Left cardiac atrium (tissue), 4 donors: ENCODE data around the gene GBP3. TPM values are rescaled to one million over a fixed set of nuclear protein-coding genes. Genes with fewer than 3 reads are reported as not detected.
"Not testable (repeated sequence)": the region's sequence is repeated elsewhere in the genome, so short reads cannot be mapped to it uniquely, and the experiment has no call there.

Experiments used
- ATAC-seq, 2 donors: fragments of 200-7000 bp; cut with Tn5 transposase; one replicate each; pipeline ENCODE4 v1.9.1; 2020; ENCODE audit warnings: mild to moderate bottlenecking in 2 of 2, moderate library complexity in 2 of 2
- DNase-seq: peaks from one replicate; pipeline ENCODE4 v3.0.0-alpha.2; 2020
- intact Hi-C, 2 donors: fragments of 100-400 bp; cut with DNase I; formaldehyde crosslinking; loops; one replicate each; pipeline versions ENCODE4 v1.14.1 to v1.15.1; 2022 to 2023
- total RNA-seq, 2 donors: library from RNA; stranded (reverse); fragmentation: NEBNext Ultra II Directional; extraction: Animal tissue kit (Norgen Biotek cat#: 25700); gene quantifications; one replicate each; pipeline ENCODE4 v1.2.1, GENCODE V29; 2021
- donor health status: DM: no; HTN: yes; CAD: no.
- donor health status: DM: no; HTN: yes; CAD: no; lungs with severe emphysema.
- donor health status: DM: yes; HTN: yes; CAD: no.
- donor health status: Dilated cardiomyopathy.

GBP3 gene
- total RNA-seq, 2 donors from 2014 or later, result 8.2 to 11.1 TPM

DNA sequence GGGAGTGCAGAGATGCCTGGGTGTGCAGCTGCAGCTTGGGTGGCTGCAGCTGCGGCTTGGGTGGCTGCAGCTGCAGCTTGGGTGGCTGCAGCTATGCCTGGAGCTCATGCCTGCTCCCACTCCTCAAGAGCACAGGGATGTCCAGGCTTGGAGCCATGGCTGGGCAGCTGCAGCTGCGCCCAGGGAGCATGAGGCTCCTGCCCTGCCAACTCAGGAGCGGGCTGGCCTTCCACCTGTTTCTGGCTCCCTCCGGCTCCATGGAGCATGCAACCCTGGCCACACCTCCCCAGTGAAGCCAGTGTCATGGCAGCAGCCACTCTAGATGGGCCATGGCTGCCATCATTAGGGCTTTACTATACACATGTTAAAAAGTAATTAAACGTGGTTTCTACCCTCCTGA, 21.3 kb upstream of the GBP3 start:
- intact Hi-C loops, result no loop called here
- DNase-seq, result no peak
- ATAC-seq, result no peak

DNA sequence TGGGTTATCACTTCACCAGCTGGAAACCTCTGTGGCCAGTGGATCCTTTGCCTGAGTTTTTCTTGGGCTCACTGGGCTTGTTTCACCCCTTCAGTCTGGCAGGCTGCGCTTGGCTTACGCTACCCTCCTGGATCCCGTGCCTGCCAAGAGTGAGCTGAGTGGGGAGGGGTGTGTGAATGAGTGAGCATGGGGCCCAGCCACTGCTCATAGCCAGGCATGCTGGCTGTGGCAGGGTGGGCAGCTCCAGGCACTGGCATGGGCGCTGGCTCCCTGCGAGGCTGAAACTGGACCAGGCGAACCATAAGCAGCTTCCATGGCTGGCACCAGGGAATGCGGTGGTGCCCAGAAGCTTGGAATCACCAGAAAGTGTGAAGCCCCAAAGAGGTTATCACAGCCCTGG, 19.8 kb upstream of the GBP3 start:
- ATAC-seq, result no peak
- intact Hi-C loops, result no loop called here
- no peak for DNase-seq

DNA sequence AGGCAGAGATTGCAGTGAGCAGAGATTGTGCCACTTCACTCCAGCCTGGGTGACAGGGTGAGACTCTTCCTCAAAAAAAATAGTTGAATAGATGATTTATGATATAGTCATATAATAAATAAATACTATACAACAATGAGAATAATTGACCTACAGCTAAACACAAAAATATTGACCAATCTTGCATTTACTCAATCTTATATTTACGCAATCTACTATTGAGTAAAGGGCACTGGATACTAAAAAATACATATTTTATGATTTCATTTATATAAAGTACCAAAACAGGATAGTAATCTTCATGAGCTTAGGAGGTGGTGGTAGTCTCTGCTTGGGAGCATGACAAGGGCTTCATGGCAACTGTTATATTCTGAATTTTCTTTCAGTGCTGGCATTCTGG, 19.1 kb upstream of the GBP3 start:
- intact Hi-C loops, result no loop called here
- DNase-seq (no peak), ATAC-seq (no peak)

DNA sequence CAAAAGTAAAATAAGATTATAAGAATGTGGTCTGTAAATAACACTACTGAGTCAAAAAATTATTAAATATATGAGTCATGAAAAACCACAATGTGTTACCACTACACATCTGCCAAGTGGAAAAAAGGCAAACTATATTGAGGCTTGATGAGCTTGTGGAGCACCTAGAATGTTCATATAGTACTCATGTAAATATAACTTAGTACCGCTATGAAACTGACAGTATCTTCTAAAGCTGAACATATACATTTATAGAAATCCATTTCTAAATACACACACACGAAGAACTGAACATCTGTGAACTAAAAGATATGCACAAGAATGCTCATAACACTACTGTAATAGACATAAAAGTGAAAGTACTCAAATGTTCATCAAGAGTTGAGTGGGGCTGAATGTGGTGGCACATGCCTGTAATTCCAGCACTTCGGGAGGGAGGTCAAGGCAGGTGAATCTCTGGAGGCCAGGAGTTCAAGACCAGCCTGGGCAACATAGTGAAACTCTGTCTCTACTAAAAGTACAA, 18.5 kb upstream of the GBP3 start:
- intact Hi-C loops, result no loop called here
- no peak for ATAC-seq
- no peak for DNase-seq

DNA sequence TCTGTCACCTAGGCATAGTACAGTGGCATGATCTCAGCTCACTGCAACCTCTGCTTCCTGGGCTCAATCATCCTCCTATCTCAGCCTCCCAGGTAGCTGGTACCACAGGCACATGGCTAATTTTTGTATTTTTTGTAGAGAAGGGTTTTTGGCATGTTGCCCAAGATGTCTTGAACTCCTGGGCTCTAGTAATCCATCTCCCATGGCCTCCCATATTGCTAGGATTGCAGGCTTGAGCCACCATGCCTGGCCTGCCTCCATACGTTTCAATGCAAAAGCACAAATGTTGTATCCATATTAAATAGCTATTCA, 17.6 kb upstream of the GBP3 start:
- no peak for DNase-seq
- ATAC-seq, result no peak
- intact Hi-C loops, result no loop called here

DNA sequence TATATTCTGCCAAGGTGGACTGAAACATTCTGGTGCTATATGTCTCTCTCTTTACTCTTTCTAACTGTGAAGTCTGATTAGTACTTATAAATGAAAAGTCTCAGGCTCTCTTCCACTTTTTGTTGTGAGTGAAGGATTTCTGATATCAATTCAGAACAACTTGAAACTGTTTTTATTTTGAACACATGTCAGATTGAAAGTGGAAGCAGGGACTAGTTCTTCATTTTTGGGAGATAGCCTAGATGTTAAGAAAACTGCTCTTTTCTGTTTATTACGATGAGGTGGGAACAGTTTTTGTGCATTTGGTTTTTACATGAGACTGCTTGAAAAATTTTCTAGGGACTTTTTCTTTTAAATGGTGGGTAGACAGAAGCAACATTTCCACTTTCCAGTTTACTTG, 14.5 kb upstream of the GBP3 start:
- ATAC-seq, result no peak
- no peak for DNase-seq
- intact Hi-C loops, result no loop called here

DNA sequence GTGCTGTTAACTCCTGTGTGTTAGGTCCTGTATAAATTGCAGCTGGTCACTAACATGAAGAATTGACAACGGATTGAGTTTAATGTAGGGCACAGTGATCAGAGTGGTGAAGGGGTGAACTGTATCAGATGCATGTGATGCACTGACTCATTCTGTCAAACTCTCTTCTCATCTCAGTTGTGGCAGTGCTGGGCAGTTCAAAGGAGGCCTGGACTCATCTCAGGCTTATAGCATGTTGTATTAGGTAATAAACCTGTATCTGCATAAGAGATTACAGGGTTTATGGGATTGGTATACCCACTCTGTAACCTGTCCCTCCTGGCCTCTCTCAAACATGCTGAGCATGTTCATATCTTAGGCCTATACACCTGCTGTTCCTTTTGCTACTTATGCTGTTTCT, 12.4 kb upstream of the GBP3 start:
- no peak for ATAC-seq
- intact Hi-C loops, result no loop called here

DNA sequence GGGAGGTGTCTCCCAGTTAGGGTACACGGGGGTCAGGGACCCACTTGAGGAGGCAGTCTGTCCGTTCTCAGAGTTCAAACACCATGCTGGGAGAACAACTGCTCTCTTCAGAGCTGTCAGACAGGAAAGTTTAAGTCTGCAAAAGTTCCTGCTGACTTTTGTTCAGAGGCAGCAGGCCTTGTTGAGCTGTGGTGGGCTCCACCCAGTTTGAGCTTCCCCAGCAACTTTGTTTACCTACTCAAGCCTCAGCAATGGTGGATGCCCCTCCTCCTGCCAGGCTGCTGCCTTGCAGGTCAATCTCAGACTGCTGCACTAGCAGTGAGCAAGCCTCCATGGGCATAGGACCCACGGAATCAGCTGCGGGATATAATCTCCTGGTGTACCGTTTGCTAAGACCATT, 11.3 kb upstream of the GBP3 start:
- not testable (repeated sequence) for DNase-seq

More for the DNA sequence above, 12.4 kb upstream of the GBP3 start:
- DNase-seq, result no peak

DNA sequence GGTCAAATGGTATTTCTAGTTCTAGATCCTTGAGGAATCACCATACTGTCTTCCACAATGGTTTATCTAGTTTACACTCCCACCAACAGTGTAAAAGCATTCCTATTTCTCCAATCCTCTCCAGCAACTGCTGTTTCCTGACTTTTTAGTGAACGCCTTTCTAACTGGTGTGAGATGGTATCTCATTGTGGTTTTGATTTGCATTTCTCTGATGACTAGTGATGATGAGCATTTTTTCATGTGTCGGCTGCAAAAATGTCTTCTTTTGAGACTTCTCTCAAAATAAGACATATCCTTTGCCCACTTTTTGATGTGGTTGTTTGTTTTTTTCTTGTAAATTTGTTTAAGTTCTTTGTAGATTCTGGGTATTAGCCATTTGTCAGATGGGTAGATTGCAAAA, 6.4 kb upstream of the GBP3 start:
- intact Hi-C loops, ATAC-seq: not testable (repeated sequence)

More for the DNA sequence above, 11.3 kb upstream of the GBP3 start:
- ATAC-seq, intact Hi-C loops: not testable (repeated sequence)

DNA sequence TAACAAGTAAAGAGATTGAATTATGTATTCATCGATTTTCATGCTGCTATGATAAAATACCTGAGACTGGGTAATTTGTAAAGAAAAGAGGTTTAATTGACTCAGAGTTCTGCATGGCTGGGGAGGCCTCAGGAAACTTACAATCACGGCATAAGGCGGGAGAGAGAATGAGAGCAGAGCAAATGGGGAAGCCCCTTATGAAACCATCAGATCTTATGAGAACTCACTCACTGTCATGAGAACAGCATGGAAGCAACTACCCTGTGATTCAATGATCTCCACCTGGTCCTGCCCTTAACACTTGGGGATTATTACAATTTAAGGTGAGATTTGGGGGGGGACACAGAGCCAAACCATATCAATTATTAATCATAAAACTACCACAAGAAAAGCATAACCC, 3.3 kb upstream of the GBP3 start:
- no peak for ATAC-seq
- intact Hi-C loops, result no loop called here
- no peak for DNase-seq

More for the DNA sequence above, 6.4 kb upstream of the GBP3 start:
- not testable (repeated sequence) for DNase-seq

DNA sequence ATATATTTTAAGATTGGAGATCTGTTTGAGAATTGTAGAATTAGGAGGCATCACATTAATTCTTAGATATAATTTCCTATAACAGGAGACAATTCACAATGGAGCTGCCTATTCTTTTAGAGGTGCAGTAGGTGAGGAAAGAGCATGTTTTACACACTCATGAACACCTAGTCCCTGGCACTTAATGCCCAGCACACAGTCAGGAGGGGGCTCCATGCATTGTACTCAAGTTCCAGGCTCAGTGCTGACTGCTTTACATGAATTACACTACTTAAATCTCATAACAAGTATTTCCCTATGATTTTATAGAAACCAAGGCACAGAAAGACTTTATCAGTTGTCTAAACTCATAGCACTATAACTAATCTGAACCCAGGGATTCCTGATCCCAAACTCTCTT, 360 bp upstream of the GBP3 start:
- intact Hi-C loops, result loop anchor here in 1 of 2 donors (5.0 kb wide), 1 partner anchor 34 kb away; no protein-coding TSS in a partner anchor
- ATAC-seq (no peak), DNase-seq (no peak)

DNA sequence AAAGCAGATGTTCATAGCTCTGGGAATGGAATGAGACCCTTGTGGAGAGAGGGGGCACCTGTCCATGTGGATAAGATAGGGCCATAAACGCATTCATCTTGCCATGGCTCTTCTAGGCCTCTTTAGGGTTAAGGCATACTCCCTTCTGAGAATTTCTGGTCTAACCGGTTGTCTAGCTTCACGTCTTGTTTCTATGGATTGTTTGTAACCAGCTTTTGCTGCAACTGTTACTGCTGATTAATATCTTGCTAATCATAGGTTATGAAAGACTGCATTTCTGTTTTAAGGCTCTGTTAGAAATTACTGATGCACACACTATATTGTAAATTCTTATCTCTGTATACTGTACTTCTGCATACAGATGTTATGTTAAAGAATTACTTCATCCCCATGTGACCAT, 4.3 kb downstream of the GBP3 start:
- ATAC-seq, DNase-seq, intact Hi-C loops: not testable (repeated sequence)

DNA sequence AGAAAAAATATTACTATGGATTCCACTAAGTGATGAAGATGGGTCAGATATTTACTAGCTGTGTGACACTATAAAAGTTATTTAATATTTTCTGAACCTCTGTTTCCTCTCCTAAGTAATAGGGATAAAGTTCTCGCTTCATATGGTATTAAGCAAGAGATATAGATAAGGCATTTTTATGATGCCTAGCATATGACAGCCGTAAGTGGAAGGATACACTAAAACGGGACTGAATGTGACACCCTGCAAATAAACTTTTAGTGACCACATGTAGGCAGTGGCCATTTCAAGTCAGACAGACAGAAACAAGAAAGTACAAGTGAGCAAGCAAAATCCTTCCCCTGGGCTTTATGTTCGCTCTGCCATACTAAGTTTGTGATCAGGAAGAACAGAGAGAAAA, 14.2 kb downstream of the GBP3 start:
- ATAC-seq (no peak), DNase-seq (no peak)
- intact Hi-C loops, result loop anchor here in 1 of 2 donors (10.0 kb wide), 2 partner anchors 266 to 356 kb away; partner anchors contain the start of genes GBP5 and GBP6

DNA sequence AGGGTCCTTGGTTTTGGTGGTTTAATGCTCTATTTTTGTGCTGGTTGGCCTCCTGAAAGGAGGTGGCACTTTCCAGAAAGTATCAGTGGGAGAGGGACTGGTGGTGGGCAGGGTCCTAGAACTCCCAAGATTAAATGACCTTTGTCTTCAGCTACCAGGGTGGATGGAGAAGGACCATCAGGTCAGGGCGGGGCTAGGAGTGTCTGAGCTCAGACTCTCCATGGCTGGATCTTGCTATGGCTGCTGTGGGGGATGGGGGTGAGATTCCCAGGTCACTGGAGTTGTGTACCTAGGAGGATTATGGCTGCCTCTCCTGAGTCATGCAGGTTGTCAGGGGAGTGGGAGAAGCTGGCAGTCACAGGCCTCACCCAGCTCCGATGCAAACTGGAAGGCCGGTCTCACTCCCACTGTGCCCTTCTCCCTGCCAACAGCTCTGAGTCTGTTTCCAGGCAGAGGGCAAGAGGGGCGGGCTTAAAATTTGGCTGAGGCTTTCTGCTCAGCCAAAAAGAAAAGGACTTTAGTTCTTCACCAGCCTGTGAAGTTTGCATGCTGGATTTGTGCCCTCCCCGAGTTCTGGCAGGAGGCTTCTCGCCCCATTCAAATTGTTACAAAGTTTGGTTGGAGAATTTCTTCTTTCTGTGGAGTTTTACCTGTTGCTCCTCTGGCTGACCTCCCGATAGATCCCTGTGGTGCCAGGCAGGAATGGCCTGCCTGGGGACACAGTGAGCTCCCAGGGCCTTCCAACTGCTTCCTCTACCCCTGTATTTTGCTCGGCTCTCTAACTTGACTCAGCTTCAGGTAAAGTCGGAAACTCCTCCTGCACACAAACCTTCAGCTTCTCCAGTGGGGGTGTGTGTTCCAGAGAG, 17.1 kb downstream of the GBP3 start:
- no peak for DNase-seq
- ATAC-seq, result peak; percentile 47 to 65
- intact Hi-C loops, result loop anchor here in 1 of 2 donors (10.0 kb wide), 2 partner anchors 269 to 359 kb away; partner anchors contain the start of genes GBP5 and GBP6

DNA sequence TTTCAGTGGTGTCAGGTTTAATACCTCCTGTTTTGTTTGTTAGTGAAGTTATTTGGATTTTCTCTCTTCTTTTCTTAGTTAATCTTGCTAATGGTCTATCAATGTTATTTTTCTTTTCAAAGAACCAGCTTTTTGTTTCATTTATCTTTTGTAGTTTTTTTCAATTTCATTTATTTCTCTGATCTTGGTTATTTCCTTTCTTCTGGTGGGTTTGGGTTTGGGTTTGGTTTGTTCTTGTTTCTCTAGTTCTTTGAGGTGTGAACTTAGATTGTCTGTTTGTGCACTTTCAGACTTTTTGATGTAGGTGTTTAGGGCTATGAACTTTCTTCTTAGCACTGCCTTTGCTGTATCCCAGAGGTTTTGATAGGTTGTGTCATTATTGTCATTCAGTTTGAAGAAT, 20.5 kb downstream of the GBP3 start:
- not testable (repeated sequence) for ATAC-seq, DNase-seq
- intact Hi-C loops, result loop anchor here in 1 of 2 donors (10.0 kb wide), 2 partner anchors 273 to 363 kb away; partner anchors contain the start of genes GBP5 and GBP6

DNA sequence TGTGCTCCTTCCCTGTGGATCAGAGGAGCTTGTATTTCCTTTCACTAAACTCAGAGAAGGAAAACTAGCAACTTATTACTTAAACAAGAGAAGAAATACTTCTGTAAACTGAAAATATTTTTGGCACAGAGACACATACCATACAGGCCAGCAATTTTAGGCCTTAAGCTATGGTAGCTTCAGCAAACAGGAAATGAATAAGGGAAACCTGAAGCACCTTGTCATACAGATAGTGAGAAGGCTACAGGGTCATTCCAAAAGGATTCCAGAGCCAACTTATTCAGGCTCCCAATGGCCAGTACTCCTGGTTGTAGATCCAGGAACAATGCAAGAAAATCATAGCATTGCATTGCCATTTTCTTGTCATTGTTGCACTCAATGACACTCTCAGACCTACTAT, 21.2 kb downstream of the GBP3 start:
- ATAC-seq, result no peak
- intact Hi-C loops, result loop anchor here in 1 of 2 donors (10.0 kb wide), 2 partner anchors 273 to 363 kb away; partner anchors contain the start of genes GBP5 and GBP6
- no peak for DNase-seq

DNA sequence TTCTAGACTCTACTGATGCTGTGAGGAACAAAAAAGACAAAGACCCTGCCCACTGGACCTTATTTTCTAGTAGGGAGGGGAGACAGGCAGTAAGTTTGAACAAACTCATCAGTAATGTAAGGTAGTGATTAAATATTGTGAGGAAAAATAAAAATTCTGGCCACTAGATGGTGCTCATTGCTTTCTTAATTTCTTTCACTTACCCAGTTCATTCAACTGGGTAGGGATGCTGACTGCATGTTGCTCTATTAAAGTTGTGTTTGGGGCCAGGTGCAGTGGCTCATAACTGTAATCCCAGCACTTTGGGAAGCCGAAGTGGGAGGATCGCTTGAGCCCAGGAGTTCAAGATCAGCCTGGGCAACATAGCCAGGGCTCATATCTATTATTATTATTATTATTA, 23.9 kb downstream of the GBP3 start:
- intact Hi-C loops, result loop anchor here in 1 of 2 donors (2.0 to 5.0 kb wide), 3 partner anchors 279 to 456 kb away; partner anchors contain the start of gene GBP6
- DNase-seq (no peak), ATAC-seq (peak; percentile 87 to 89)

DNA sequence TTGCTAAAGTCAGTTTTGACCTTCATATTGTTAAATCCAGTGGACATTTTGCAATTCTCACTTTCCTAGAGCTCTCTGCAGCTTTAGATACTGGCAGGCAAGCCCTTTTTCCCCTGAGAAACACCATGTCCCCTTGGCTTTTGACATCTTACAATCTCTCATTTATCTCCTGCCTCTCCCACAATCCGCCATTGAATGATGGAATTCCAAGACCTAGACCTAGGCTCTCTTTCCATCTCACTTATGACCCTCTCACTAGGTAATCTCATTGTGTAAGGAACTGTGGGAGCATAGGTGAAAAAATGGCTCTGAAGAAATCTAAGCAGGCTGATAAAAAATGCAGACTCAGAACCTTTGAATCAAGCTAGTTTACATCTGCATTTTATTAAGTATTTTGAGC, 32.2 kb downstream of the GBP3 start:
- intact Hi-C loops, result no loop called here
- no peak for ATAC-seq
- no peak for DNase-seq

DNA sequence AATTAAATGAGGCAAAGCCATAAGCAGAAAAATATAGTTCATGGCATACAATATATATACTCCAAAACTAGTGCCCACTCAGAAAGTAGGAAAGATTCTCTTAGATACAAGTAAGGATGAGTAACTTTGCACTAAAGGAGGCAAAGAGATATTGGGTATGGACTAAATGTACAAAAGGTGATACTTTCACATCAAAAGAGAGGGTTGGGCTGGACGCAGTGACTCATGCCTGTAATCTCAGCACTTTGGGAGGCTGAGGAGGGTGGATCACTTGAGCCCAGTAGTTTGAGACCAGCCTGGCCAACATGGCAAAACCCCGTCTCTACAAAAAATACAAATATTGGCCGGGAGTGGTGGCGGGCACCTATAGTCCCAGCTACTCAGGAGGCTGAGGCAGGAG, 37.0 kb downstream of the GBP3 start:
- intact Hi-C loops, result no loop called here
- ATAC-seq (peak in 1 of 2 donors; percentile 35), DNase-seq (no peak)

DNA sequence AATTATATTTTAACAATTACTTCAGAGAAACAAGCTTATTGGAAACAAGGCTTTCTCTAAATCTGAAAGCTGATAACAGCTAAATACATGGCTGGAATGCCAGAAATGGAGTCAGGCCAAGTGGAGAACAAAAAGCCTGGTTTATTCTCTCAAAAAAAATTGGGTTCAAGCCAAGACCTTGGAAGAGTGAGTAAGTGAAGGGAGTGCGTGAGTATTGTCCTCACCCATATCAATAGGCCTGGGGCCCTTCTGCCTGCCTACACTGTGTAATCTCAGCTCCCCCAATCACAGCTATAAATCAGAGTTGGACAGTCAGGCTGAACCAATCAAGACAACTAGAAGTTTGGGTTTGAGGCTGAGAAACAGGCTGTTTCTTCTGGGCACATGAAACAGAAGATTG, 37.6 kb downstream of the GBP3 start:
- DNase-seq (peak; percentile 51), ATAC-seq (peak; percentile 79 to 93)
- intact Hi-C loops, result no loop called here
